DMS153 treated with DMSO at 0.1 percent for 48 hours (cell line): ENCODE data around the gene ATP6V0E2.
"Not testable (repeated sequence)": the region's sequence is repeated elsewhere in the genome, so short reads cannot be mapped to it uniquely, and the experiment has no call there.

Experiments
- DNase-seq: peaks from one replicate; lab custom pipeline; 2025; ENCODE audit not compliant: unreplicated experiment; lab: John Stamatoyannopoulos, UW

Gene ATP6V0E2

GRCh38 chr7:149873074-149873969 is at the start of gene ATP6V0E2:
Gene ATP6V0E2 (plus strand): TSS chr7:149873969. CDS start chr7:149874066, 97 bp downstream.
- peak; percentile 86 for DNase-seq

- DNase-seq = no peak
Measured at GRCh38 chr7:149824301-149824741, 49.4 kb upstream of the ATP6V0E2 start.

- DNase-seq = no peak
Measured at GRCh38 chr7:149824748-149825566, 48.8 kb upstream of the ATP6V0E2 start.

- DNase-seq = no peak
Measured at GRCh38 chr7:149825567-149826343, 48.0 kb upstream of the ATP6V0E2 start.

- no peak for DNase-seq
Measured at GRCh38 chr7:149826344-149827088, 47.3 kb upstream of the ATP6V0E2 start.

- DNase-seq = no peak
Measured at GRCh38 chr7:149827089-149827981, 46.4 kb upstream of the ATP6V0E2 start.

GRCh38 chr7:149828357-149829309 is 45.1 kb upstream of the ATP6V0E2 start:
- DNase-seq = no peak

- DNase-seq = not testable (repeated sequence)
Measured at GRCh38 chr7:149830527-149830926, 43.2 kb upstream of the ATP6V0E2 start.

- no peak for DNase-seq
Measured at GRCh38 chr7:149830997-149831740, 42.6 kb upstream of the ATP6V0E2 start.

- DNase-seq = no peak
Measured at GRCh38 chr7:149831741-149832219, 42.0 kb upstream of the ATP6V0E2 start.

- no peak for DNase-seq
Measured at GRCh38 chr7:149832332-149833041, 41.3 kb upstream of the ATP6V0E2 start.

- no peak for DNase-seq
Measured at GRCh38 chr7:149833495-149834130, 40.2 kb upstream of the ATP6V0E2 start.

- no peak for DNase-seq
Measured at GRCh38 chr7:149834601-149835000, 39.2 kb upstream of the ATP6V0E2 start.

GRCh38 chr7:149836434-149836833 is 37.3 kb upstream of the ATP6V0E2 start:
- no peak for DNase-seq

- no peak for DNase-seq
Measured at GRCh38 chr7:149837564-149838223, 36.1 kb upstream of the ATP6V0E2 start.
